GM19452 (cell line): Measurements from ENCODE around the gene FOXJ3.

ENCODE experiments used
- ATAC-seq: cut with Tn5 transposase; IDR thresholded peaks from one replicate; pipeline ENCODE4 v1.9.1; 2021; ENCODE audit not compliant: unreplicated experiment

The FOXJ3 gene

DNA sequence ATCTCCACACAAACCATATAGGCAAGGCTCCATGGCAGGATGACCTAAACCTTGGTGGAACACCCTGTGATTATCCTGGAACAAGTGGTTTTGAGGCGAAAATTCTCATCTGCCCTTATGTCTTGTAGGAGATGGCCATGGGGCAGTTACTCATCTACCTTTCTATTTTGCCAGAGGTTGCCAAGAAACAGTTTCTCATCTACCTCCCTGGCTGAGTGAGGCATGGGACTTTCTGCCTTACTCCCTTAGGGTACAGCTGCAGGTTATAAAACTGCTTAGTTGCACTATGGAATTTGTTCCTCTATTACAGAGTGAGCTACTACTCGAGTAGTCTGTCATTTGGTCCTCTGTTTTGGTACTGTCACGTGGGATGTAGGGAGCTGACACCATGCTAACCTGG is 139.2 kb downstream of the FOXJ3 start:
- ATAC-seq, result no peak

GRCh38 chr1:42192106-42192505 is 142.9 kb downstream of the FOXJ3 start:
- ATAC-seq, result no peak

DNA sequence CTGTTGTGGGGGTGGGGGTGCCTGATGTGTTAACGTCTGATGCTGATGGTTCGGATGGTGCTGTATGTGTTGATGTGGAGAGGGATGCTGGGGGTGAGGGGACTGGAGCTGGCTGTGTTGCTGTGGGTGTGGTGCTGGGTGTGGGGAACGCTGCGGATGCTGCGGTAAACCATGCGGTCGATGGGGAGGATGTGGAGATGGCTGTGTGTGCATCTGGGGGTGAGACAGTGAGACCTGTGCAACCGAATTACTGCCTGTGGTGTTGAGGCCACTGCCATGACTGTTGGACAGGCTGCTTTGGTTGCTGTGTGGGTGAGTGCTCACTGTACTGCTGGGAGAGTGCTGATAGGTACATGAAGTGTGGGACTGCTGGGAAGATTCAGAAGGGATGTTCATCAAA is 143.7 kb downstream of the FOXJ3 start:
- ATAC-seq, result no peak

DNA sequence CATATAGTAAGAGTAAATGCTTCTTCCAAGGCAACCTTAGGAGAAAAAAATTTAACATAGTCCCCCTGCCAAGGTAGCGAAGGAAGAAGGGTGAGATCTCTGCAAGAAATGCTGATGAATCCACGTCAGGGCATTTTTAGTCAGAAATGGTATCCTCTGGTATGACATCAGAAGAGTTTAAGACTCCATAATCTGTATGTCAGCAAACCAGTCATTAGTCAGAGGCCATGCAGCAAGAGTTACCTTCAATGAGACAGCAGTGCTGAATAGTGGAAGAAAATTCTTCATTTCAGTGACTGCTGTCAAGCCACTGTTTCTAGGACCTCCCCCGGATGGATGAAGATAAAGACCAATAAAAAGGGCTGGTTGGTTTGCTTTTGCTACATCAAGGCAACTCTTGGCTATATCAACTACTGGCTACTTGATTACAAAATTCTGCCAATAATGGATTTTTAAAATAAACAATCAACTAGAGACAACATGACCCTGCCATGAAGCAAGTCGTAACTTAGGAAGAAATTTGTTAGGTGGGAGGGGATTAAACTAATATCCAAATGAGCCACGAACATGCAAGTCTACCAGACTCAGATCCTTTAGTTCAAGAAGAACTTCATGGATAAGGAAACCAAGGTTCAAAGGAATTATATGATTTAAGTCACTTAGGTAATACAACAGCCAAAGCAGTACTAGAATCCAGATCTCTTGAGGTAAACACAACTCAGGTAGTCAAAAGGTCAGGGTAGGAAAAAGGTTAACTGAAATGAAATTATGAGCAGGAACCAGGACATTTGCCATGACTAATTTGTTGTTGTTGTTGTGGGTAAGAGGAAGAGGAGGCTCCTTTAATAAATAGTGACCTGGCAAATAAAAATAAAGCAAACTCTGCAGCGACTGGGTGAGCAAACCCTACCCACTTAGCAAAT is 144.8 kb downstream of the FOXJ3 start:
- no peak for ATAC-seq

DNA sequence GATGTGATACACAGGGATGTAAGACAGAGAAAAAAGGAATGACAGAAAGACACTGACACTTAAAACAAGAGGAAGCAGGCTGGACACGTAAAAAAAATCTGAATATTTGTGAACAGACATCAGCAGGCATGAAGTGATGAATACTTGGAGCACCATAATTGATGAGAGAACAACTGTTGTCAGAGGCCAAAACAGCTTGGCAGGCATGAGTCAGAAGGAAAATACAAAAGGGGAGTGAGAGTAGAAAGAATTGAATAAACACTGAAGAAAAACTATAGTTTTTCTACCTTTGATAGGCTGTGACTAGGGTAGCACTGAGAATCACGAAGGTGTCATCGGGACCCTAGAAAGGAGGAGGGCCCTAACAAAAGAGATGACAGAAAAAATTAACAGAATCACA is 148.9 kb downstream of the FOXJ3 start:
- no peak for ATAC-seq

- ATAC-seq, result no peak
These were observed 150.4 kb downstream of the FOXJ3 start for GRCh38 chr1:42184616-42185015.

DNA sequence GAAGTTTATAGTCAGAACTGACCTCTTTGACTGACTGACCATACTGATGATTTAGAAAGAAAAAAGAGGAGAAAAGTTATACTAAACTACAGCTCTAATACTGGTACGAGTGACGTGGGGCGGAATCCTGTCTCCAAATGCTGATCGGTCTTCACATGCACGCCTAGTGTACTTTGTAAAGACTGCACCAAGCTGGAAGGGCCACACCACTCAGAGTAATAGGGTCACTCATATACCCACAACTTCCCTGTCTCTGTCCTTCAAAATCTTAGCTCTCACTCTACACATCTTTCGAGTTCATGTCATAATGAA is 151.1 kb downstream of the FOXJ3 start:
- no peak for ATAC-seq

DNA sequence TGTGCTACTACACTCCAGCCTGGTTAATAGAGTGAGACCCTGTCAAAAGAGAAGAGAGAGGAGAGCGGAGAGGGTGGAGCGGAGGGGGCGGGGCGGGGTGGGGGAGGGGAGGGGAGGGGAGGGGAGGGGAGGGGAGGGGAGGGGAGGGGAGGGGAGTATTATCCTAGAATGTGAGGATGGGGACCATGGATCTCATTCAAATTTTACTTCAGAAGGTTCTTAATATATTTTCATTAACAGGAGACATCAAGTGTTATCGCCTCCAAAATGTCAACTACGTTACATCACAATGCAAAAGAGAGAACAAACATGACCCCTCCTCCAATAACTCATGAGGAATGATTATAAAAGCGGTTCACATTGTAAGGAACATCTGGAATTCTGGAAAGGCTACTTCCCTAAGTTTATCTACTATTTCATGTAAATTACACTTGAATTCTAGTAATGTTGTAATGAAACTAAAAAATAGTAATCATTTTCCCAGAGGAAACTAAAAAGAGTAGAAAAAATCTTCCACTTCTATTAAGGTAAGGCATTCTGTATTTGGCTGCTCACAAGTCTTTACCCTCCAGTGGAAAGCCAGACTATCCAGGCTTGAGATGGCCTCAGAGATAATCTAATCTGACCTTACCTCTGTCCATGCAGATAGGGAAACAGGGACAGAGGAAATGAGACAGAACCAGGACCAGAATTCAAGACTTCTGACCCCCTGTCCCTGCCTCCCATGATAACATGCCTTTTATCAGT is 151.7 kb downstream of the FOXJ3 start:
- no peak for ATAC-seq

DNA sequence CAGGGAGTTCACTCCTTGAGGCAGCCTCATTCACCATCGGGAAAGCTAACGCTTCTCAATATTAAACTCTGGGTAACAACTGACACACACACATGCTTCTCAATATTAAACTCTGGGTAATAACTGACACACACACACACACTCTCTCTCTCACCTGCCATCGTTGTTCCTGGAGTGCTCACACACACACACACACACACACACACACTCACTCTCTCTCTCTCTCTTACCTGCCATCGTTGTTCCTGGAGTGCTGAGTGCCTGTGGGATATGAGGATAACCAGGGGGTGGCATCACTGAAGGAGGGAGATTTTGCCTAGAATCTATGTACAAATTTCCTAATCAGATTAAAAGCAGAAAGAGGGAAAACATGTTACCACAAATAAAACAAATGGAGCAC is 153.3 kb downstream of the FOXJ3 start:
- ATAC-seq, result no peak

DNA sequence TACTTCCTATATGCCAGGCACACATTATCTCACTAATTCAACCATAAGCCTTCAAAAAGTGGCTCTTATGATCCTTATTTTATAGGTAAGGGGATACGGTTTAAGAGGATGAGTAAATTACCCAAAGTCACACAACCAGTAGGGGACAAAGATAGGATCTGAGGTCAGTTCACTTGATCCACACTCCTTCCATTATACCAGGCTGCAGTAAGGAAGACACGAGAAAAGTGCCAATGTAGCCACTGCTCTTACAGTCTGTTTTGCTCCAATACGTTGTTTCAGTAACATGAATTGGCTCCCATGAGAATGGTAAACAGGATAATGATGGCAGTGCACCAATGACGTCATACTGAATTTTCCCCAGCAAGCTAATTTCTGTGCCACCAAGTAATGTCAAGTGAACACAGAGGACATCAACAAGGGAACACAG is 155.1 kb downstream of the FOXJ3 start:
- ATAC-seq, result no peak

DNA sequence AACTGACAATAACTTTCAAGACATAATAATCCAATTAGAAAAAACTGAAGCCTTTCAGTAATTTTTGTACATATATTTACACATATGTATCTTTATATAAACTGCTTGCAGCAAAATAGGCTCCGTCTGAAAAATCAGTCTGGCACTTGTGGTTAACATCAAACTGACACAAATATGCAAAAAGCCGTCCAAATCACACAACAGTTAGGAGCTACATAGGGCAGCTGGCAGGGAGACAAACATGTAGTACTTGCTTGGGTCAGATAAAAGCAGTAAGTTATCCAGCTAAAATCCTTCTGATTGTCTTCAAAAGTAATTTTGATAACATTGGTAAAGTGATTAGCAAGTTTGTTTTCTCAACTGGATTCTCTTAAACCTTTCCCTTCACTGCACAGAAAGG is 155.8 kb downstream of the FOXJ3 start:
- ATAC-seq, result no peak

DNA sequence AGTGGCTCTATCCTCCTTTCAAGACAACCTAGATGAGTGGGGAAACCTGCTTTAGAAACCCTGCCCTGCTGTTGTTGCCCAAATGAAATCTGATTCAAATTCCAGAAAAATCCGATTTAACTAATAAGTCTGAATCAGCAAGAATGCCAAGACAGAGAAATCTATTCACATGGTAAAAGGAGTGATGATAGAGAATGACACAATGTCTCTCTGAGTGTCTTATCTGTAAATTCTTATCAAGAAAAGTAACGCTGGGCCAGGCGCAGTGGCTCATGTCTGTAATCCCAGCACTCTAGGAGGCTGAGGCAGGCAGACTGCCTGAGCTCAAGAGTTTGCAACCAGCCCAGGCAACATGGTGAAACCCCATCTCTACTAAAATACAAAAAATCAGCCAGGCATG is 156.8 kb downstream of the FOXJ3 start:
- ATAC-seq, result no peak

GRCh38 chr1:42177541-42177981 is 157.5 kb downstream of the FOXJ3 start:
- ATAC-seq, result no peak

DNA sequence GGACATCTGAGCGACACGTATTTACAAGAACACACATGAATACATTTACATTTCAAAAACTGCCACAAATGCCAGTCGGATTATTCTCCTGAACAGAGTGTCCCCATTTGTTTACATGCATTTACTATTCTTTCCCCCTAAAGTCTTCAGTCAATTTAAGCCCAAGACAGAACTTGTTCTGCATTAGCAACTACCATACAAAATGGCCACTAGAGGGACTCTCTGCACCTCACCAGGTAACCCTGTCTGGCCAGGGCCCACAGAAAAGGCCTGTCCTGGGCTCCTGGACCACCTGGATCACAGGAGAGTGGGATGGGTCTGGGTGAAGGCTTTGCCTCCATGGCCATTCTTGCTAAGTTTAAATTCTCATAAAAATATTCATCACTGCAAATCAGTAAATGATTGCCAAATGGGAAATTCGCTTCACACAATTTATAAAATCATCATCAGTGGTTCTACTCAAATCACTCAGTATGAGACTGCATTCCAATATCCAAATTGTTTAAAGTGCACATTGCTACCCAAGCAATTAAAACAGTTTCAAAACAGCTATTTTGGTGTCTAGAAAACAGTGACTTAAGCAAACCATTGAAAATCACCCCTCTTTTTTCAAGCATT is 158.0 kb downstream of the FOXJ3 start:
- ATAC-seq, result no peak

- no peak for ATAC-seq
These were observed 159.6 kb downstream of the FOXJ3 start for GRCh38 chr1:42175314-42176054.

DNA sequence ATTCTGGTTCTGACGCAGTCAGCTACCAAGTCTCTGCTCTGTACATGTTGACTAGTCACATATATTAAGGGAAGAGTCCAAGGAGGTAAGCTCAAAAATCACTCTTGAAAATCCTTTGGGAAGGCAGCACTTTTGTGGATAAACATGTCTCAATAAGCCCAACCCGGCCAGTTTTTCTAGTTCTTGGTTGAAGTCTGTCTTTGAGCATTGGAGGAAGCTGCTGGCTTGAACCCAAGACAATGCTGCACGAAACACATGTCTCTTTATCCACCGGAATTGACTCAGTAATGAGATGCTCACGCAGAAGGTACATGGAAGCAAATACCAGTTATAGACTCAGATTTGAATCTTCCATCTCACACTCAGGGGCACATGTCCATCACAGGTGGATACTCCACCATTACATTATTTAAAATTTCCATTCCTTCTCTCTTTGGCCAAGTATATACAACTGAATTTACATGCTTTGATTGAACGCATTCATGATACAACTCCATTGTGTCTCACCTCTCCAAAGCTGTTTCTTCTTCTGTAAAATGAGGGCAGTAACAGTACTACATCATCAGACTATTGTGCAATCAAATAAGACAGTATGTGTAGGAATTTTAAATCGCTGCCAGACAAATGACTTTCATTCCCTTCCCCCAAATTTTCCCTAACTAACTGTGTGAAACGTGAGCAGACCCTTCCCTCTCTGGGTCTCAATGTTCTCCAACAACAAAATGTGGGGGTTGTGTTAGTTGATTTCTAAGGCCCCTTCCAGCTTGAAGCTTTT is 160.9 kb downstream of the FOXJ3 start:
- ATAC-seq, result no peak

DNA sequence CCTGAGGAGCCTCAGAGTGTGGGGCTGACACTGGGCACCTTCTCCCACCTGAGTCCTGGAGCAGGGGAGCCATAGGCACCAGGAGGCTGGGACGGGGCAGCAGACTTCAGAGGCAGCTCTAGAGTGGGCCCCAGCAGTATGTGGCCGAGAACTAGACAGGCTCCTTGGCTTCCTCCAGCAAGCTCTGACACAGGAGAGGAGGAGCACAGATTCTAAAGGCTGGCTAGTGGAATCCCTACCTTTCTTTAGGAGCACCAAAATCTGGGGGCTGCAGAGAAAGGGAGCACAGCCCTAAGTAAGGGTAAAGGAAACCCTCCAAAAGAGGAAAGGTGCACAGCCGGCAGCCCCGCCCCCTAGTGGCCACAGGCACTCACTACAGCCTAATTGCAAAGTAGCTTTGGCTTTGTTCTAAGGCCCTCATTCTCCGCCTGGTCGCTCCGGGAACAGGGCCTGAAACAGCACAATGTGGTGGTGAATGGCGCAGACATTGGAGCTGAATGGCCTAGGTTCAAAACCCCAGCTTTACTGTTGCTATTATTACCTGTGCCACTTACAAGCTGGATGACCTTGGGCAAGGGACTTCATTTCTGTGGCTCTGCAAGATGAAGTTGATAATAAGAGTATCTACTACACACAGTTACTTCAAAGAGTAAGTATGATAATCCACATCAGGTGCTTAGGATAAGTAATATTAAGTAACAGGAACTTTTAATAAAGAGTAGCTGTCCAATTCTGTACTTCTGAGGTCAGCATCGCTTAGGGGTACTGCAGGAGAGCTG is 161.7 kb downstream of the FOXJ3 start:
- ATAC-seq, result no peak

DNA sequence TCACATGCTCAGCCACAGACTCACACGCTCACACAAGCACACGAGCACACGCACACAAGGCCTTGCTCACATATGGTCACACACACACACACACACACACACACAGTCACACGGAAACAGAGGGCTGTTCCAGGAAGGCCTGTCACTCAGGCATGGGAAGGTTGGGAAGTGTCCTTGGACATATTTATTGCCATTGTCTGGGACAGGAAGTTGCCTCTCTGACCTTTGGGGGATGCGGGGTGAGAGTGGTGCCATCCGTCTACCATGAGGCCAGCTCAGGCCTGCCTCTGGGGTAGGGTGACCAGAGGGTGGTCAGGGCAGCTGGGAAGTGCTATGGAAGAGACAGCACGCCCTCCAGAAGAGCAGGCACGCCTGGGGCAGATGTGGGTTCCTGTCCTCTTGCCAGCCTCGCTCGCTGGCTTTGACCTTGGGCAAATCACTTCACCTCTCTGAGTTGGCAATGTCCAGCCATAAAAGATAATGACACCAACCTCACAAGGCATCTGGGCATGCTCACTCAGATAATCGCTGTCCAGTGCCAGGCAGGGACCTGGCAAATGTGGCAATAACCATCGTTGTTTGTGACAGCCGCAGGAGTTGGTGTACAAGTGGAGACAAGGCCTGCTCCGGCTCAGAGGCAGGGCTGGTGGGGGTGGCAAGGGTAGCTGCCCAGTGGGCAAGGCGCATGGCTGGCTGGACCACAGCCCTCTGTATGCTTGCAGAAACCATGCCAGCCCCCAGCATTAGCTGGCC is 162.5 kb downstream of the FOXJ3 start:
- ATAC-seq, result no peak

- no peak for ATAC-seq
These were observed 163.3 kb downstream of the FOXJ3 start for GRCh38 chr1:42171679-42172266.
